Measurements from ENCODE around the gene BTBD1. TPM values are rescaled to one million over a fixed set of nuclear protein-coding genes. Genes with fewer than 3 reads are reported as not detected.
"Not testable (repeated sequence)": the region's sequence is repeated elsewhere in the genome, so short reads cannot be mapped to it uniquely, and the experiment has no call there.

The BTBD1 gene
- total RNA-seq, 1 donor from 2014 or later, result 53.2 TPM

GRCh38 chr15:83094583-83094982 lies 27.5 kb upstream of the BTBD1 start:
- H3K4me1 Mint-ChIP-seq (ENCODE audit: unreplicated experiment), result no peaks in the 10 kb centered on the region
- peaks cover 10% of the 10 kb centered on the region for H3K9me3 Mint-ChIP-seq (ENCODE audit: unreplicated experiment)
- peaks cover 53% of the 10 kb centered on the region for H3K27me3 Mint-ChIP-seq (ENCODE audit: unreplicated experiment)
- no peak for TF ChIP-seq CTCF (IDR thresholded peaks at IDR 0.05)
- H3K36me3 Mint-ChIP-seq (ENCODE audit: unreplicated experiment), result no peaks in the 10 kb centered on the region
- DNase-seq (ENCODE audit: extremely low spot score, unreplicated experiment), result no peak
- H3K27ac Mint-ChIP-seq (ENCODE audit: unreplicated experiment), result no peak overlapping the region
- no peak overlapping the region for H3K4me3 Mint-ChIP-seq (ENCODE audit: unreplicated experiment)

GRCh38 chr15:83092309-83092976 lies 25.4 kb upstream of the BTBD1 start:
- Mint-ChIP-seq H3K36me3 (ENCODE audit: unreplicated experiment) (peaks cover 2% of the 10 kb centered on the region), H3K4me3 (ENCODE audit: unreplicated experiment) (no peak overlapping the region), H3K9me3 (ENCODE audit: unreplicated experiment) (peaks cover 7% of the 10 kb centered on the region), H3K4me1 (ENCODE audit: unreplicated experiment) (no peaks in the 10 kb centered on the region), H3K27ac (ENCODE audit: unreplicated experiment) (no peak overlapping the region), H3K27me3 (ENCODE audit: unreplicated experiment) (peaks cover 47% of the 10 kb centered on the region)
- TF ChIP-seq CTCF (IDR thresholded peaks at IDR 0.05), result no peak
- no peak for DNase-seq (ENCODE audit: extremely low spot score, unreplicated experiment)

- H3K27ac Mint-ChIP-seq (ENCODE audit: unreplicated experiment); H3K9me3 Mint-ChIP-seq (ENCODE audit: unreplicated experiment); H3K4me3 Mint-ChIP-seq (ENCODE audit: unreplicated experiment); H3K36me3 Mint-ChIP-seq (ENCODE audit: unreplicated experiment); DNase-seq (ENCODE audit: extremely low spot score, unreplicated experiment); H3K4me1 Mint-ChIP-seq (ENCODE audit: unreplicated experiment): not testable (repeated sequence)
- peaks cover 47% of the 10 kb centered on the region for H3K27me3 Mint-ChIP-seq (ENCODE audit: unreplicated experiment)
Measured at GRCh38 chr15:83091965-83092308, 24.9 kb upstream of the BTBD1 start.

- DNase-seq (ENCODE audit: extremely low spot score, unreplicated experiment), result no peak
- H3K9me3 Mint-ChIP-seq (ENCODE audit: unreplicated experiment), result no peaks in the 10 kb centered on the region
- peaks cover 38% of the 10 kb centered on the region for H3K27me3 Mint-ChIP-seq (ENCODE audit: unreplicated experiment)
Measured at GRCh38 chr15:83090465-83090864, 23.4 kb upstream of the BTBD1 start.

GRCh38 chr15:83088876-83089275 lies 21.8 kb upstream of the BTBD1 start:
- H3K27me3 Mint-ChIP-seq (ENCODE audit: unreplicated experiment), result peaks cover 36% of the 10 kb centered on the region

More at GRCh38 chr15:83090465-83090864, 23.4 kb upstream of the BTBD1 start:
- peaks cover 2% of the 10 kb centered on the region for H3K36me3 Mint-ChIP-seq (ENCODE audit: unreplicated experiment)
- no peak for TF ChIP-seq CTCF (IDR thresholded peaks at IDR 0.05)
- H3K4me3 Mint-ChIP-seq (ENCODE audit: unreplicated experiment), result no peak overlapping the region
- no peaks in the 10 kb centered on the region for H3K4me1 Mint-ChIP-seq (ENCODE audit: unreplicated experiment)
- H3K27ac Mint-ChIP-seq (ENCODE audit: unreplicated experiment), result no peak overlapping the region

More at GRCh38 chr15:83088876-83089275, 21.8 kb upstream of the BTBD1 start:
- no peaks in the 10 kb centered on the region for H3K4me1 Mint-ChIP-seq (ENCODE audit: unreplicated experiment)
- no peak overlapping the region for H3K4me3 Mint-ChIP-seq (ENCODE audit: unreplicated experiment)
- DNase-seq (ENCODE audit: extremely low spot score, unreplicated experiment), result peak; percentile 1
- no peak for TF ChIP-seq CTCF (IDR thresholded peaks at IDR 0.05)
- H3K9me3 Mint-ChIP-seq (ENCODE audit: unreplicated experiment), result no peaks in the 10 kb centered on the region
- no peak overlapping the region for H3K27ac Mint-ChIP-seq (ENCODE audit: unreplicated experiment)
- H3K36me3 Mint-ChIP-seq (ENCODE audit: unreplicated experiment), result peaks cover 2% of the 10 kb centered on the region
